Activated naive CD8-positive, alpha-beta T cell (primary cell): ENCODE measurements around the gene TNP1.

Experiments
- H3K27ac Mint-ChIP-seq: one replicate; pipeline ENCODE4 v1.8.0; 2021; ENCODE audit warnings: mixed read lengths
- H3K27me3 Mint-ChIP-seq: one replicate; pipeline ENCODE4 v1.8.0; 2021; ENCODE audit warnings: mixed read lengths
- H3K36me3 Mint-ChIP-seq: one replicate; pipeline ENCODE4 v1.8.0; 2021; ENCODE audit warnings: mixed read lengths
- H3K4me1 Mint-ChIP-seq: one replicate; pipeline ENCODE4 v1.8.0; 2021; ENCODE audit warnings: low read depth, mixed read lengths
- H3K4me3 Mint-ChIP-seq: one replicate; pipeline ENCODE4 v1.8.0; 2021; ENCODE audit warnings: mild to moderate bottlenecking, mixed read lengths
- H3K9me3 Mint-ChIP-seq: one replicate; pipeline ENCODE4 v1.8.0; 2021; ENCODE audit warnings: low read depth, mixed read lengths

The TNP1 gene

DNA sequence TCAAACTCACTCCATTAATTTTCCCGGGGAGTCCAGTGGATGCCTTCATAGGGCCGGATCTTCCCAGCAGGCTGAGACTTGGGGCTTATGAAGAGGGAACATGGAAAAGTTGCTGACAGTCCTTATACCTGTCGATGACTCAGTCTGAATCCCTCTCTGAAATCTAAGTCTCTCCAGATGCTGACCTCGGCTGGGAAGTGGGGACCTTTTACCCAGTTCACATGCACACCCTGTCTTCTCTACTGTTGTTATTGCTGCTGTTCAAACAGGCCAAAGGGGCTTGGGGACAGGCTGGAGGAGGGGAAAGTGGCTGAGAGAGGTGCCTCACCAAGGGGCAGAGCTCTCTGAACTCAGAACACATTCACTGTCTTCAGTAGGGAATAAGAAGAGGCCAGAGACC lies 4.1 kb upstream of the TNP1 start:
- no peak overlapping the region for H3K27ac Mint-ChIP-seq
- no peaks in the 10 kb centered on the region for H3K36me3 Mint-ChIP-seq
- H3K4me1 Mint-ChIP-seq: peaks cover 4% of the 10 kb centered on the region
- no peak overlapping the region for H3K4me3 Mint-ChIP-seq
- H3K9me3 Mint-ChIP-seq: no peaks in the 10 kb centered on the region
- no peaks in the 10 kb centered on the region for H3K27me3 Mint-ChIP-seq

GRCh38 chr2:216862628-216863398 lies 2.9 kb upstream of the TNP1 start:
- H3K27ac Mint-ChIP-seq: no peak overlapping the region
- no peak overlapping the region for H3K4me3 Mint-ChIP-seq
- H3K4me1 Mint-ChIP-seq: peaks cover 15% of the 10 kb centered on the region
- H3K9me3 Mint-ChIP-seq: no peaks in the 10 kb centered on the region
- H3K27me3 Mint-ChIP-seq: no peaks in the 10 kb centered on the region
- H3K36me3 Mint-ChIP-seq: no peaks in the 10 kb centered on the region

GRCh38 chr2:216860426-216861137 lies 718 bp upstream of the TNP1 start:
- Mint-ChIP-seq H3K36me3 (no peaks in the 10 kb centered on the region), H3K4me3 (no peak overlapping the region), H3K27me3 (no peaks in the 10 kb centered on the region), H3K9me3 (no peaks in the 10 kb centered on the region), H3K4me1 (peaks cover 16% of the 10 kb centered on the region), H3K27ac (no peak overlapping the region)

GRCh38 chr2:216858312-216858711 lies 1.6 kb downstream of the TNP1 start:
- peaks cover 16% of the 10 kb centered on the region for H3K4me1 Mint-ChIP-seq
- no peaks in the 10 kb centered on the region for H3K9me3 Mint-ChIP-seq
- no peaks in the 10 kb centered on the region for H3K36me3 Mint-ChIP-seq
- H3K27me3 Mint-ChIP-seq: no peaks in the 10 kb centered on the region
- H3K27ac Mint-ChIP-seq: peak overlapping the region; percentile 56
- H3K4me3 Mint-ChIP-seq: no peak overlapping the region

- Mint-ChIP-seq H3K27me3 (no peaks in the 10 kb centered on the region), H3K4me3 (no peak overlapping the region), H3K27ac (peak overlapping the region; percentile 68), H3K9me3 (no peaks in the 10 kb centered on the region), H3K36me3 (no peaks in the 10 kb centered on the region), H3K4me1 (peaks cover 16% of the 10 kb centered on the region)
Measured at GRCh38 chr2:216857131-216857550, 2.7 kb downstream of the TNP1 start.

- H3K27ac Mint-ChIP-seq: no peak overlapping the region
- H3K36me3 Mint-ChIP-seq: no peaks in the 10 kb centered on the region
- peaks cover 16% of the 10 kb centered on the region for H3K4me1 Mint-ChIP-seq
- H3K4me3 Mint-ChIP-seq: no peak overlapping the region
- H3K27me3 Mint-ChIP-seq: no peaks in the 10 kb centered on the region
- no peaks in the 10 kb centered on the region for H3K9me3 Mint-ChIP-seq
Measured at GRCh38 chr2:216856406-216857065, 3.3 kb downstream of the TNP1 start.

GRCh38 chr2:216855605-216856004 lies 4.3 kb downstream of the TNP1 start:
- Mint-ChIP-seq H3K4me1 (peaks cover 16% of the 10 kb centered on the region), H3K9me3 (no peaks in the 10 kb centered on the region), H3K4me3 (no peak overlapping the region), H3K36me3 (no peaks in the 10 kb centered on the region), H3K27me3 (no peaks in the 10 kb centered on the region), H3K27ac (no peak overlapping the region)

GRCh38 chr2:216855079-216855478 lies 4.8 kb downstream of the TNP1 start:
- no peaks in the 10 kb centered on the region for H3K27me3 Mint-ChIP-seq
- no peaks in the 10 kb centered on the region for H3K9me3 Mint-ChIP-seq
- no peak overlapping the region for H3K4me3 Mint-ChIP-seq
- no peak overlapping the region for H3K27ac Mint-ChIP-seq
- H3K36me3 Mint-ChIP-seq: no peaks in the 10 kb centered on the region
- H3K4me1 Mint-ChIP-seq: peaks cover 18% of the 10 kb centered on the region

DNA sequence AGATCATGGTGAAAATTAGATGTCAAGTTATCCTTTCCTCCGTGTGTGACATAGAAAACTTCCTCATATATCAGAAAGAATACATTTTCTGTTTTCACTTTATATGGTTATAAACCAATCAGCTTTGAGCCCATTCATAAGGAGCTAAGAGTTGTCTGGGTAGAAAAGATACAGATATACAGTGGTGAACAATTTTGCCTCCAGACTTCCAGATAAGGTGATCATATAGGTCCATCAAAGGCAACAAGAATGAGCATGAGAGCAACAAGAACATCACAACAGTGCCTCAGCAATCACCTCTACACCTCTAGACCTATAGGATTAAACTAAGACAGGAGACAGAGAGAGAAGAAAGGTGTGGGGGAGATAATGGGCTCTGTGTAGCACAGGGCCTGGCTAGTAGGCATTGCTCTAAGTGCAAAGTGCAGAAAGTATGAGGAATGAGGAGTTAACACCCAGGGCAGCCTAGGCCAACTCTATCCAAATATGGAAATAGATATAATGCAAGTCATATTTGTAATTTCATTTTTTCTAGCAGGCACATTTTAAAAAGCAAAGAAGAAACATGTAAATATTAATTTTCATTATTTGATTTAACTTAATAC lies 8.3 kb downstream of the TNP1 start:
- Mint-ChIP-seq H3K27me3 (no peaks in the 10 kb centered on the region), H3K9me3 (no peaks in the 10 kb centered on the region), H3K4me3 (no peak overlapping the region), H3K36me3 (no peaks in the 10 kb centered on the region), H3K4me1 (peaks cover 4% of the 10 kb centered on the region), H3K27ac (no peak overlapping the region)

DNA sequence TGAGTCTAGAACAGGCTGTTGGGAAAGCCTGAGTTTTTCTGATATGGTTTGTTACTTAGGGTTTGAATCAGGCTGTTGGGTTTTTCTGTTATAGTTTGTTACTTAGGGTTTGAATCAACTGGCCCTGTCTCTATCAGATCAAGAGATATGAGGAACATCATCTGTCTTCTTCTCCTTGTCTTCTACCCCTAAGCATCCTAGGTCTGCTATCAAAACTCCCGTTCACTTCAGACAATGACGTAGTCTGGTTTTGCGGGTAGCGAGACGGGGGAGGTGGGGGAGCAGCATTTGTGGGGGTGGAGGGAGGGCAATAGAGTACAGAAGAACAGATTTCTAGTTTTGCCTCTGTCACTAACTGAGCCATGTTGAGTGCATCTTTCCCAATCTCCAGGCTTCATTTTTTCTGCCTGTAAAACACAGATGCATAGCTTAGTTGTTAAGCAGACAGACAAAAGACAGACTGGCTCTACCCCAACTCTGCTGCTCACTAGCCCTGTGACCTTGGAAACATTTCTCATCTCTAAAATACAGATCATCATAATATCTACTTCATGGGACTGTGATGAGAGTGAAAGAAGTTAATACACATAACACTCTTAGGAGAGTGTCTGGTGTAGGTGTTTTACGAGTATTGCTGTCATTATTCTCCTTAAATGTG lies 9.1 kb downstream of the TNP1 start:
- no peak overlapping the region for H3K27ac Mint-ChIP-seq
- no peaks in the 10 kb centered on the region for H3K9me3 Mint-ChIP-seq
- no peaks in the 10 kb centered on the region for H3K27me3 Mint-ChIP-seq
- no peaks in the 10 kb centered on the region for H3K36me3 Mint-ChIP-seq
- peaks cover 4% of the 10 kb centered on the region for H3K4me1 Mint-ChIP-seq
- H3K4me3 Mint-ChIP-seq: no peak overlapping the region

GRCh38 chr2:216849987-216850386 lies 9.9 kb downstream of the TNP1 start:
- Mint-ChIP-seq H3K9me3 (no peaks in the 10 kb centered on the region), H3K4me1 (peaks cover 4% of the 10 kb centered on the region), H3K4me3 (no peak overlapping the region), H3K27ac (no peak overlapping the region), H3K36me3 (no peaks in the 10 kb centered on the region), H3K27me3 (no peaks in the 10 kb centered on the region)

DNA sequence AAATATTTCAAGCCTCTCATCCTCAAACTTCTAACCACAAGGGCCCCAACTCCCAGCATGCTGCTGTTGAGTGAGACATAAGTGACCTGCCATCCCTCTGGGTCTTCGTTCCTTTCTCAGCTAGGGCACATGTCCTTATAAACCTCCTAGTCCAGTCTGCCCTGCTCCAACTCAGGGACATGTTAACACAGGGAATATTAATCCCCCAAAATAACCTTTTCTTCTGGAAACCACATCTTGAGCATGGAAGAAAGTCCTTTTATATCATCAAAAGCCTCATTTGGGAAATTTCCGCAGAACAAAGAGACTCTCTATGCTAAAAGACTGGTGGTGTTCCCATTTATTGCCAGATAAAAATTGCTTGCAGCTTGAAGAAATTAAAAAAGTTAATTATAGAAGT lies 14.4 kb downstream of the TNP1 start:
- Mint-ChIP-seq H3K9me3 (no peaks in the 10 kb centered on the region), H3K36me3 (no peaks in the 10 kb centered on the region)

GRCh38 chr2:216842636-216843035 lies 17.2 kb downstream of the TNP1 start:
- H3K27me3 Mint-ChIP-seq: no peaks in the 10 kb centered on the region

More for the DNA sequence above, 14.4 kb downstream of the TNP1 start:
- no peak overlapping the region for H3K4me3 Mint-ChIP-seq
- H3K4me1 Mint-ChIP-seq: peaks cover 4% of the 10 kb centered on the region
- no peaks in the 10 kb centered on the region for H3K27me3 Mint-ChIP-seq
- no peak overlapping the region for H3K27ac Mint-ChIP-seq

DNA sequence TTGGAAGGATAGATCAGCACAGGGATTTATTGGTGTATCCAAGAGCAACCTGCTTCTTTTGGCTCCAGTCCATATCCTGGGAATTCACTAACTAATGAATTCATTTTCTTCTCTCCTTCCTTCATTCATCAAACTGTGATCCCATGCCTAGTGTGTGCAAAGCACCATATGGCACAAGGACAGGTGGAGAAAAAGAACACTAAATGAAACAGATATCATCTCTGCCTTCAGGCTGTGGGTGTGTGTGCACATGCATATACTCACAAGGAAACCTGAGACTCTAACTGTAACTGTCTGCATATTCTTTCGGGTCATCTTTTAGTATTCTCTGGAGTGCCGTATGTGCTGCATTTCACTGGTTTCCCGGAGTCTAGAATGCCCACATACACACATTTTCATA lies 20.2 kb downstream of the TNP1 start:
- H3K27ac Mint-ChIP-seq: no peak overlapping the region
- H3K4me3 Mint-ChIP-seq: no peak overlapping the region
- H3K4me1 Mint-ChIP-seq: no peaks in the 10 kb centered on the region
- H3K27me3 Mint-ChIP-seq: no peaks in the 10 kb centered on the region
- no peaks in the 10 kb centered on the region for H3K9me3 Mint-ChIP-seq
- H3K36me3 Mint-ChIP-seq: no peaks in the 10 kb centered on the region

More at GRCh38 chr2:216842636-216843035, 17.2 kb downstream of the TNP1 start:
- H3K27ac Mint-ChIP-seq: no peak overlapping the region
- H3K4me1 Mint-ChIP-seq: no peaks in the 10 kb centered on the region
- no peaks in the 10 kb centered on the region for H3K36me3 Mint-ChIP-seq
- H3K9me3 Mint-ChIP-seq: no peaks in the 10 kb centered on the region
- H3K4me3 Mint-ChIP-seq: no peak overlapping the region
